Suppressor macrophage treated with lipopolysaccharide for 4 hours (primary cell): Measurements from ENCODE around the gene PLCL2.

Experiments
- DNase-seq: peaks from one replicate; pipeline ENCODE4 v3.0.0-alpha.2; 2020

PLCL2 gene

GRCh38 chr3:17050506-17050905, 165.8 kb downstream of the PLCL2 start:
- no peak for DNase-seq

- peak; percentile 85 for DNase-seq
These were observed 167.6 kb downstream of the PLCL2 start for GRCh38 chr3:17052363-17052762.

DNA sequence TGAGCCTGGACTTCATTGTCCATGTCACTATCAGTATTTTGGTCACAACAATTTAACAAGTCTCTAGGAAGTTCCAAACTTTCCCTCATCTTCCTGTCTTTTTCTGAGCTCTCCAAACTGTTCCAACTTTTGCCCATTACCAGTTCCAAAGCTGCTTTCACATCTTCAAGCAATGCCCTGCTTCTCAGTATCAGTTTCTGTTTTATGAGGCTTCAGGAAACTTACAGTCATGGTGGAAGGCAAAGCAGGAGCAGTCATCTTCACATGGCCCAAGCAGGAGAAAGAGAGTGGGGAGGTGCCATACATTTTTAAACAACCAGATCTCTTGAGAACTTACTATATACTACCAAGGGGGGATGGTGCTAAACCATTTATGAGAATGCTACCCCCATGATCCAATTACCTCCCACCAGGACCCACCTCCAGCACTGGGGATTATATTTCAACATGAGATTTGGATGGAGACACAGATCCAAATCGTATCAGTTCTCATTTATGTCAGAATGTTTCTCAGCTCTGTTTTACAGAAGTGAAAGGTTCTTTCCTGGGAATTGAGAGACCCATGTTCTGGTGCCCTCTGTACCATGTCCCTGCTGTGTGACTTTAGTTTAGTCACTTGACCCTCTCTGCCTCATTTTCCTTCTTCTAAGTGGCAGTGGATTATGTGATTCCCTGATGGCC, 169.7 kb downstream of the PLCL2 start:
- peak; percentile 79 for DNase-seq

DNA sequence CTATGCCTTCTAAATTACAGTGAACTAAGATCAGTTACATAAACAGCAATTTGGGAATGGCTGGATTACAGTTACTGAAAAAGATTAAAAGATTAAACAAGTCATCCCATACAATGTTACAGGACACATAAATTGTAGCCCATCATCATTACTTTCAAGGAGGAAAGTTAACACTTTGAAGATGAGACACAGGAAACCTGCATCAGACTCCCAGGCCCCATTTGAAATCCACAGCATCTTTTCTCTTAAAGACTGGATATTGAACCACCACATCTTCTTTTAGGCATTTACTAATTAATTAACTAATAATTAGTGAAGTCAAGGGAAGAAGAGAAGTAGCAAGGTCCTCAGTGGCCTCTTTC, 170.2 kb downstream of the PLCL2 start:
- DNase-seq: no peak

- DNase-seq: no peak
These were observed 170.9 kb downstream of the PLCL2 start for GRCh38 chr3:17055374-17056276.

- DNase-seq: no peak
These were observed 172.6 kb downstream of the PLCL2 start for GRCh38 chr3:17057321-17057720.

DNA sequence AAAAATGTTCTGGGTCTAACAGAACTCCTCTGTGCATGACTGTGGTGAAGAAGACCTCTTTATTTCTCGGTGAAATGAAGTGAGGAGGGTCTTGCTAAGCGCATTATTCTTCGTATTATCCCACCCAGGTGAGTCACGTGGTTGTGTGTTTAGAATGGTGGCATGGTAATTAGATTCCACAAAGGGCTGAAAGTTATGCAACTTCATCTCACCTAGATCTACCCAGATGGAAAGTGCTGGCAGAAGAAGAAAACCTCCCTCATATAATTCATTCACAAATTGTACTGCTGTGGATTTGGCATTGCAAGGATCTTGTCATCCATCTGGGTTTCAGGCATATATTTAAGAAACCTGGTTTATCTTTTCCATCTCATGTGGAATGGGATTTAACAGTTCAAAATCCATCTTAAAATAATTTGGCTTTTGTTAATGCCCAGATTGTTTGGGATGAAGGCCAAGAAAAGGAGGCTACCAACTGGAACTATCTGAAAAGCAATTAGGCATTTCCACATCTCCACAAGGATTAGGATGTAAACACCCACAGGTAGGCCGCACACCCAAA, 175.3 kb downstream of the PLCL2 start:
- no peak for DNase-seq

DNA sequence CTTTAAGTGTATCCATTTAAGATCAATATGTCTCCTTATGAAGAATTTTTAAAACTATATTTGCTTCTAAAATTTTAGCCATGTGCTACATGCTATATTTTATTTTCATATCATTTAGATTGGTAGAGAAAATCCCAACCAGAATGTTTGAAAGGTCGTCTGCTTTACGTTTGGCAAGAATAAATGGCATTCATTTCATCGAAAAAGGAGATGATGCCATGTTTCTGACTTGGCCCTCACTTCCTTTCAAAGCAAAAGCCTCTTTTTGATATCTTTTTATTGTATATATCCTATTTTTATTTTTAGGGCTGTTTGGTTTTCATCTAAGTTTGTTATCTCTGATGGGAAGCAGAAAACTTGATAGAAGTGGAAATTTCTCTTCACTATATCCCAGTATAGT, 176.2 kb downstream of the PLCL2 start:
- DNase-seq: no peak

GRCh38 chr3:17062736-17063135, 178.0 kb downstream of the PLCL2 start:
- no peak for DNase-seq

- no peak for DNase-seq
These were observed 178.8 kb downstream of the PLCL2 start for GRCh38 chr3:17063596-17063995.

GRCh38 chr3:17065315-17065714, 180.6 kb downstream of the PLCL2 start:
- no peak for DNase-seq

GRCh38 chr3:17065881-17066280, 181.1 kb downstream of the PLCL2 start:
- no peak for DNase-seq

- DNase-seq: no peak
These were observed 185.0 kb downstream of the PLCL2 start for GRCh38 chr3:17069754-17070153.

GRCh38 chr3:17070161-17070959, 185.6 kb downstream of the PLCL2 start:
- DNase-seq: no peak

- DNase-seq: no peak
These were observed 189.8 kb downstream of the PLCL2 start for GRCh38 chr3:17074559-17074958.

DNA sequence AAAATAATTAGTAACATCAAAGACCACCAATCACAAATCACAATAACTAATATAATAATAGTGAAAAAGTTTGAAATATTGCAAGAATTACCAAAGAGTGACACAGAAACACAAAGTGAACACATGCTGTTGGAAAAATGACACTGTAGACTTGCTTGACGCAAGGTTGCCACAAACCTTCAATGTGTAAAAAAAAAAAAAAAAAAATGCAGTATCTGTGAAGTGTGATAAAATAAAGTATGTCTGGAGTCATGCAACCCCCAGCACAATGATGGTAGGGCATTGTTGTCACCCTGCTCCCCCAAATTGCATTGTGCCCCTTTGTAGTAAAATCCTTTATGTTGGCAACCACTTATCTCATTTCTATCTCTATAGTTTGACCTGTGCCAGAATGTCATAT, 190.6 kb downstream of the PLCL2 start:
- no peak for DNase-seq

DNA sequence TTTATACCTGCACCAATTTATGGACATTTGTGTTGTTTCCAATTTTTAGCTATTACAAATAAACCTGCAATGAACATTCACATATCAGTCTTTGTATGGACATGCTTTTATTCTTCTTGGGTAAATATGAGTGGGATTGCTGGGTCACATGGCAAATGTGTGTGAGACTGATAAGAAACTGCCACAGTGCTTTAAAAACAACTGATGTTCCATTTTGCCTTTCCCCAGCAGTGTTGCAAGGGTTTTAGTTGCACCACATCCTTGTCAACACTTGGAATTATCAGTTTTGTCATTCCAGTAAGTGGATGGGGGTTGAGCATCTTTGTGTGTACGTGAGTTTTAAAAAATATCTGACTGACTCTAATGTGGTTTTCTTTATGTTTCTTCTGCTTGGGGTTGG, 191.2 kb downstream of the PLCL2 start:
- DNase-seq: no peak

DNA sequence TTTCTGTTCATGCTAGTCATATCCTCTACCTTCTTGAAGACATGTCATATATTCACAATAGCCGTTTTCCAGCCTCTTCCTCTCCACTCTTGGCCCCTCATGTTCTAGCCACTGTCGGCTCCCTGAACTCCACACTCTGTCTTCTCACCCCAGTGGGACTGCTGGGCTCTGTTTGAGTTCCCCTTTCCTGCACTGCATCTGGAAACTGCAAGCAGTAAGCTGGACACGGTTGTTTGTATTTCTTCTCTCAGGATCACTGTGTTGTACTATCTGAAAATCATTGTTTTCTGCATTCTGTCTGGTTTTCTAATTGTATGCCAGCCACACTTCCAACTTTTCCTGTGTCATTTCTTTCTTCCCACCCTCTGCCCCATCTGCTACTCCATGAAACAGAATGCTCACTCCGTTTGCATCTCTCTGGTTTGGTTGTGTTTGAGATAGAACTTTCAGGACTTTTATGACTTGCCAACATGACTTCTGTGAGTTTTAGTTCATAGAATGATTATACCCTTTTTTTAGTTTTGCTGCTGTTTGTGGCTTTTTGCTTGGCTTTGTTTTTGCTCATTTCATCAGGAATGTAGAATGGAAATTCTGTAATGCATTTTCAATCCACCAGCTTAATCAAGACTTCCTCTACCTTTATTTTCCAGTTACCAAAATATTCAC, 192.3 kb downstream of the PLCL2 start:
- peak; percentile 27 for DNase-seq

DNA sequence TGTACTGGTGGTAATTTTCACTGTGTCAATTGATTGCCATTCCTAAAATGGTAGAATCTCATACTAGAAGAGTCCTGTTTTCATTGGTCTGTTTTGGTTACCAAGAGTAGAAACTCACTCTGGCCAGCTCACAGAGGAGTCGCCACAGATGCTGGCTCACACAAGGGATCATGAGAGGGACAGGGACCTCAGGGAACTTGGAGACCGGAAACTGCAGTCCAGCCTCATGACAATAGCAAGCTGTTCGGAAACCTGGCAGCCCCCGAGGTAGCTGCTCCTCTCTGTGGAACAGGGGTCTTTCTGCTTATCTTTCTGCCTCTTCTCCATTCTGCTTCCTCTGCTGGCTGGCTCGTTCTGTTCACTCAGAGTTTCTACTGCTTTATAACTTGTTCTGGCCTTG, 192.9 kb downstream of the PLCL2 start:
- DNase-seq: no peak

GRCh38 chr3:17078926-17079465, 194.2 kb downstream of the PLCL2 start:
- no peak for DNase-seq

DNA sequence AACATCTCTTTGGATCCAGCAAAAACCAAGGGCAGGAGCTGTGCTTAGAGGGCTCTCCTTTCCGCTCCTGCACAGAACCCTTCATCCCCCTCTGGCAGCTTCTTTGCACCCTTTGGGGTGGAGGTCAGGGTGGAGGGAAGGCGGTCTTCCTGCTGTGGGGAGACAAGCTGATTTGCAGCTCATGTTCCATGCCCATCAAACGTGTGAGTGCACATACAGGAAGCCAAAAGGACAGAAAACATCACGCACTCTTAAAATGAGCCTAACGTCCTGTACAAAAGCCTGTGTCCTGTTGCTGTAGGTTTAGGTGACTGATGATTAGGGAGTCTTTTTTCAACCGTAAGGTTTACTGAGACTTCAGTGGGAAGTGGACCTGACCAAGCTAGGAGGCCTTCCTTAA, 195.2 kb downstream of the PLCL2 start:
- DNase-seq: no peak

GRCh38 chr3:17081520-17081919, 196.8 kb downstream of the PLCL2 start:
- DNase-seq: no peak
